ENCODE results near the gene CDIP1.

GRCh38 chr16:4548124-4548523, 9.6 kb upstream of the CDIP1 start:
- TF ChIP-seq POLR2A (IDR thresholded peaks at IDR 0.05), result no peak
- no peak for TF ChIP-seq CTCF (IDR thresholded peaks at IDR 0.05 in 4 of 5, conservative IDR thresholded peaks at IDR 0.05 in 1 of 5)
